GM23338 (cell line): ENCODE data around the gene CD7. TPM values are rescaled to one million over a fixed set of nuclear protein-coding genes. Genes with fewer than 3 reads are reported as not detected.

Experiments used
- ATAC-seq: fragments of 200-7000 bp; cut with Tn5 transposase; 3 replicates; pipeline ENCODE4 v1.9.1; 2020
- DNase-seq: peaks from one replicate; pipeline ENCODE4 v3.0.0-alpha.2; 2015; ENCODE audit warnings: low spot score
- H2AFZ ChIP-seq: fragments of 200-600 bp; sonication (generic); 2 replicates; pipeline ENCODE4 v1.8.0; 2016; ENCODE audit warnings: antibody characterized with exemption, mild to moderate bottlenecking, moderate library complexity
- H3F3A ChIP-seq: fragments of 200-600 bp; sonication (generic); replicated peaks from 2 replicates; pipeline ENCODE4 v1.8.0; 2017; ENCODE audit warnings: antibody characterized with exemption, mixed run types, low read depth
- H3K27ac ChIP-seq: fragments of 200-600 bp; sonication (generic); 2 replicates; pipeline ENCODE4 v1.6.1; 2016; ENCODE audit warnings: low read depth
- H3K27me3 ChIP-seq: fragments of 200-600 bp; sonication (generic); 2 replicates; pipeline ENCODE4 v1.8.0; 2016; ENCODE audit warnings: mild to moderate bottlenecking, mixed run types, moderate library complexity; ENCODE audit not compliant: insufficient read depth
- H3K36me3 ChIP-seq: fragments of 200-600 bp; sonication (generic); 2 replicates; pipeline ENCODE4 v1.8.0; 2016; ENCODE audit warnings: mild to moderate bottlenecking; ENCODE audit not compliant: insufficient read depth
- H3K4me1 ChIP-seq: fragments of 200-600 bp; sonication (generic); 2 replicates; pipeline ENCODE4 v1.8.0; 2016; ENCODE audit warnings: mild to moderate bottlenecking, moderate library complexity; ENCODE audit not compliant: insufficient read depth
- H3K4me2 ChIP-seq: fragments of 200-600 bp; sonication (generic); 2 replicates; pipeline ENCODE4 v1.7.1; 2017; ENCODE audit warnings: mixed run types
- H3K4me3 ChIP-seq: fragments of 200-600 bp; sonication (generic); 2 replicates; pipeline ENCODE4 v1.6.1; 2016; ENCODE audit warnings: mixed run types
- H3K79me2 ChIP-seq: fragments of 200-600 bp; sonication (generic); replicated peaks from 2 replicates; pipeline ENCODE4 v1.8.0; 2017; ENCODE audit warnings: mild to moderate bottlenecking; ENCODE audit not compliant: insufficient read depth
- H3K9me2 ChIP-seq: fragments of 200-600 bp; sonication (generic); 2 replicates; pipeline ENCODE4 v1.8.0; 2017; ENCODE audit not compliant: insufficient read depth
- H4K20me1 ChIP-seq: fragments of 200-600 bp; sonication (generic); replicated peaks from 2 replicates; pipeline ENCODE4 v1.8.0; 2017; ENCODE audit warnings: mild to moderate bottlenecking; ENCODE audit not compliant: insufficient read depth
- H3K27ac Mint-ChIP-seq: 2 replicates; pipeline ENCODE4 v1.8.0; 2020; ENCODE audit warnings: inconsistent platforms, mild to moderate bottlenecking, moderate library complexity, mixed read lengths
- H3K27me3 Mint-ChIP-seq: 3 replicates; pipeline ENCODE4 v1.8.0; 2022; ENCODE audit warnings: low read depth, mild to moderate bottlenecking, moderate library complexity, mixed read lengths, inconsistent platforms; ENCODE audit not compliant: insufficient read depth, poor library complexity
- H3K36me3 Mint-ChIP-seq: 3 replicates; pipeline ENCODE4 v1.8.0; 2021; ENCODE audit warnings: low read depth, mild to moderate bottlenecking, inconsistent platforms, moderate library complexity, mixed read lengths
- H3K4me1 Mint-ChIP-seq: 3 replicates; pipeline ENCODE4 v1.8.0; 2020; ENCODE audit warnings: mild to moderate bottlenecking, inconsistent platforms, mixed read lengths
- H3K4me3 Mint-ChIP-seq: 3 replicates; pipeline ENCODE4 v1.8.0; 2021; ENCODE audit warnings: moderate library complexity, mild to moderate bottlenecking, inconsistent platforms, mixed read lengths
- H3K9me3 Mint-ChIP-seq: 3 replicates; pipeline ENCODE4 v1.8.0; 2020; ENCODE audit warnings: moderate library complexity, mild to moderate bottlenecking, inconsistent platforms, mixed read lengths
- CREB1 ChIP-seq: fragments of 250-450 bp; sonication (Bioruptor Pico); IDR thresholded peaks from 2 replicates; pipeline ENCODE4 v1.5.0; 2020; ENCODE audit warnings: low read depth, mild to moderate bottlenecking, moderate library complexity
- CTCF ChIP-seq, 2 experiments: fragments of 200-600 bp in 1 of 2; sonication (generic) in 1 of 2; conservative IDR thresholded peaks; 2 replicates each; pipeline versions ENCODE4 v1.5.1 to v1.6.1; 2016 to 2017; ENCODE audit warnings: antibody characterized with exemption in 2 of 2, low read depth in 2 of 2, mild to moderate bottlenecking in 2 of 2, moderate library complexity in 1 of 2
- ETS1 ChIP-seq: IDR thresholded peaks from 2 replicates; pipeline ENCODE4 v1.6.1; 2016; ENCODE audit warnings: antibody characterized with exemption
- EZH2 ChIP-seq: fragments of 200-600 bp; sonication (generic); IDR thresholded peaks from one replicate; pipeline ENCODE4 v1.8.0; 2017; ENCODE audit warnings: antibody characterized with exemption, mild to moderate bottlenecking, low read depth; ENCODE audit not compliant: unreplicated experiment
- EZH2phosphoT487 ChIP-seq: fragments of 200-600 bp; sonication (generic); IDR thresholded peaks from one replicate; pipeline ENCODE4 v1.8.1; 2018; ENCODE audit warnings: antibody characterized with exemption; ENCODE audit not compliant: unreplicated experiment
- JUNB ChIP-seq: IDR thresholded peaks from one replicate; pipeline ENCODE4 v1.6.1; 2016; ENCODE audit warnings: antibody characterized with exemption; ENCODE audit not compliant: unreplicated experiment
- NANOG ChIP-seq: IDR thresholded peaks from 2 replicates; pipeline ENCODE4 v1.6.1; 2016; ENCODE audit warnings: antibody characterized with exemption, borderline replicate concordance
- POLR2AphosphoS5 ChIP-seq: IDR thresholded peaks from 2 replicates; pipeline ENCODE4 v1.6.1; 2016; ENCODE audit warnings: antibody characterized with exemption, low read depth
- REST ChIP-seq: IDR thresholded peaks from one replicate; pipeline ENCODE4 v1.6.1; 2018; ENCODE audit warnings: antibody characterized with exemption; ENCODE audit not compliant: unreplicated experiment
- STAT1 ChIP-seq: IDR thresholded peaks from one replicate; pipeline ENCODE4 v1.6.1; 2016; ENCODE audit warnings: antibody characterized with exemption; ENCODE audit not compliant: unreplicated experiment
- ZNF114 ChIP-seq: fragments of 250-450 bp; sonication (Bioruptor Pico); IDR thresholded peaks from 2 replicates; pipeline ENCODE4 v1.5.0; 2020; ENCODE audit warnings: mild to moderate bottlenecking, moderate library complexity
- ZNF331 ChIP-seq: fragments of 250-450 bp; sonication (Bioruptor Pico); IDR thresholded peaks from 2 replicates; pipeline ENCODE4 v1.5.0; 2020; ENCODE audit warnings: low read depth, mild to moderate bottlenecking, moderate library complexity
- ZNF462 ChIP-seq: fragments of 250-450 bp; sonication (Bioruptor Pico); IDR thresholded peaks from 2 replicates; pipeline ENCODE4 v1.5.0; 2020; ENCODE audit warnings: mild to moderate bottlenecking, moderate library complexity
- polyA plus RNA-seq: library from polyadenylated mRNA; unstranded; fragments of >200 nt; fragmentation: Nextera tagmentation; extraction: Ambion mirVana; gene quantifications from 2 replicates; pipeline ENCODE4 v1.2.1, GENCODE V29; 2016
- total RNA-seq: library from RNA; depleted of rRNA; stranded (reverse); fragments of >200 nt; shearing (Covaris generic); gene quantifications from 2 replicates; pipeline ENCODE4 v1.2.3, GENCODE V29; 2014

Gene CD7
- total and polyA plus RNA-seq, 2 experiments from 2014 or later, result 0.42 to 0.44 TPM

- TF ChIP-seq ZNF114 (CRISPR knock-in tag), result no peak
- no peak for TF ChIP-seq POLR2AphosphoS5
- TF ChIP-seq CTCF (conservative IDR thresholded peaks at IDR 0.05; ENCODE audit: low read depth in 2 of 2), result no peak
- TF ChIP-seq NANOG, result no peak
- no peak for TF ChIP-seq REST
- no peak for TF ChIP-seq ZNF462 (CRISPR knock-in tag)
- TF ChIP-seq ZNF331 (CRISPR knock-in tag), result no peak
- no peak for TF ChIP-seq ETS1
- TF ChIP-seq EZH2, result no peak
- TF ChIP-seq JUNB, result no peak
- TF ChIP-seq STAT1, result no peak
- no peak for TF ChIP-seq CREB1 (CRISPR knock-in tag)
- no peak for TF ChIP-seq EZH2phosphoT487
- H3K4me1 ChIP-seq, result no peaks in the 10 kb centered on the region
- H3K9me3 Mint-ChIP-seq, result no peaks in the 10 kb centered on the region; the same call in 2 of the 3 replicates
These were observed 6.5 kb downstream of the CD7 start for GRCh38 chr17:82310877-82311276.

More at GRCh38 chr17:82310877-82311276, 6.5 kb downstream of the CD7 start:
- Mint-ChIP-seq H3K36me3 (no peaks in the 10 kb centered on the region), H3K4me1 (peaks cover 4% of the 10 kb centered on the region; the same call in 1 of the 3 replicates), H3K27me3 (peaks cover 13% of the 10 kb centered on the region), H3K27ac (no peak overlapping the region), H3K4me3 (no peak overlapping the region)
- Histone ChIP-seq H4K20me1 (no peaks in the 10 kb centered on the region), H3K4me3 (no peak overlapping the region), H3K4me2 (no peak overlapping the region), H3K9me2 (no peaks in the 10 kb centered on the region), H3K27me3 (no peaks in the 10 kb centered on the region), H3K79me2 (no peaks in the 10 kb centered on the region), H3F3A (no peaks in the 10 kb centered on the region), H2AFZ (no peak overlapping the region), H3K27ac (no peak overlapping the region), H3K36me3 (no peaks in the 10 kb centered on the region)
- ATAC-seq (no peak), DNase-seq (no peak)
